H1 (cell line): Measurements from ENCODE around the gene RPS21. TPM values are rescaled to one million over a fixed set of nuclear protein-coding genes. Genes with fewer than 3 reads are reported as not detected.

ENCODE experiments used
- CTCF ChIA-PET: fragments of 300-600 bp; sonication (Branson Sonifier 250); formaldehyde crosslinking; loops from one replicate; lab custom pipeline; 2021; ENCODE audit not compliant: partially characterized antibody; lab: Charles Lee
- POLR2A ChIA-PET: fragments of 300-600 bp; sonication (Branson Sonifier 250); formaldehyde crosslinking; loops from one replicate; lab custom pipeline; 2021; ENCODE audit warnings: inconsistent platforms; ENCODE audit not compliant: partially characterized antibody; lab: Charles Lee
- DNase-seq, 2 experiments: peaks; one replicate each; pipeline versions ENCODE4 v3.0.0 to v3.0.0-alpha.2; 2010 to 2022; ENCODE audit warnings: low spot score in 2 of 2, low read depth in 1 of 2, mixed read lengths in 1 of 2
- FAIRE-seq: peaks from 2 replicates; lab custom pipeline; 2011; peaks lifted over from hg19 to GRCh38; lab: Jason Lieb, UNC
- H2AFZ ChIP-seq: 2 replicates; pipeline ENCODE4 v1.8.1; 2012; ENCODE audit warnings: low read length, inconsistent platforms
- H2AK5ac ChIP-seq: 2 replicates; pipeline ENCODE4 v1.6.1; 2013; ENCODE audit warnings: low read depth, low read length
- H2BK120ac ChIP-seq: replicated peaks from 2 replicates; pipeline ENCODE3; 2013; ENCODE audit warnings: low read depth, low read length, inconsistent platforms
- H2BK12ac ChIP-seq: 2 replicates; pipeline ENCODE4 v1.6.1; 2013; ENCODE audit warnings: low read depth, low read length
- H2BK15ac ChIP-seq: 2 replicates; pipeline ENCODE4 v1.6.1; 2013; ENCODE audit warnings: low read length
- H2BK20ac ChIP-seq: 2 replicates; pipeline ENCODE4 v1.6.1; 2013; ENCODE audit warnings: low read length
- H2BK5ac ChIP-seq: 2 replicates; pipeline ENCODE4 v1.6.1; 2013; ENCODE audit warnings: low read depth, low read length
- H3K14ac ChIP-seq: 2 replicates; pipeline ENCODE4 v1.6.1; 2013; ENCODE audit warnings: inconsistent platforms; ENCODE audit not compliant: insufficient read length
- H3K18ac ChIP-seq: 2 replicates; pipeline ENCODE4 v1.6.1; 2013; ENCODE audit warnings: low read length; ENCODE audit errors: extremely low read depth
- H3K23ac ChIP-seq: 2 replicates; pipeline ENCODE4 v1.6.1; 2013; ENCODE audit warnings: inconsistent platforms; ENCODE audit not compliant: insufficient read length
- H3K23me2 ChIP-seq: 2 replicates; pipeline ENCODE4 v1.6.1; 2013; ENCODE audit warnings: low read depth, low read length
- H3K27ac ChIP-seq: 2 replicates; pipeline ENCODE4 v1.6.1; 2011; ENCODE audit warnings: low read depth, low read length, inconsistent platforms
- H3K27me3 ChIP-seq, 4 experiments: replicated peaks in 1 of 4; 1 replicate in 1 of 4; 2 replicates in 3 of 4; pipeline versions ENCODE4 v1.6.1 to v1.8.1; 2011 to 2013; ENCODE audit warnings: low read length in 3 of 4, mild to moderate bottlenecking in 3 of 4, inconsistent platforms in 2 of 4, mixed read lengths in 2 of 4, moderate library complexity in 1 of 4; ENCODE audit not compliant: control insufficient read depth in 3 of 4, insufficient read depth in 3 of 4; ENCODE audit errors: extremely low read depth in 1 of 4
- H3K36me3 ChIP-seq, 4 experiments: 2 replicates each; pipeline versions ENCODE4 v1.6.1 to v1.8.1; 2011 to 2013; ENCODE audit warnings: mild to moderate bottlenecking in 4 of 4, low read length in 3 of 4, moderate library complexity in 2 of 4, control low read depth in 1 of 4, inconsistent platforms in 1 of 4; ENCODE audit not compliant: insufficient read depth in 4 of 4, control insufficient read depth in 2 of 4
- H3K4ac ChIP-seq: replicated peaks from 2 replicates; pipeline ENCODE3; 2013; ENCODE audit warnings: low read length, low read depth, mixed read lengths, inconsistent platforms; ENCODE audit not compliant: insufficient read length
- H3K4me1 ChIP-seq, 4 experiments: replicated peaks in 1 of 4; 1 replicate in 1 of 4; 2 replicates in 3 of 4; pipeline versions ENCODE4 v1.6.1 to v1.8.1; 2011 to 2013; ENCODE audit warnings: low read length in 3 of 4, inconsistent platforms in 2 of 4, mixed read lengths in 1 of 4; ENCODE audit not compliant: insufficient read depth in 4 of 4, control insufficient read depth in 3 of 4
- H3K4me2 ChIP-seq, 2 experiments: 2 replicates each; pipeline versions ENCODE4 v1.6.1 to v1.8.1; 2011 to 2013; ENCODE audit warnings: low read depth in 2 of 2, low read length in 2 of 2, control low read depth in 1 of 2, inconsistent platforms in 1 of 2, mild to moderate bottlenecking in 1 of 2; ENCODE audit not compliant: insufficient read depth in 1 of 2
- H3K4me3 ChIP-seq, 4 experiments: fragments of 200-600, 300-600 bp in 1 of 4; sonication (generic), shearing (Covaris generic), sonication (Bioruptor Twin) in 1 of 4; 2 replicates each; pipeline versions ENCODE4 v1.5.1 to v1.8.1; 2011 to 2016; ENCODE audit warnings: low read length in 4 of 4, low read depth in 3 of 4, control low read depth in 2 of 4, inconsistent platforms in 2 of 4, mild to moderate bottlenecking in 2 of 4, mixed read lengths in 1 of 4, moderate library complexity in 1 of 4; ENCODE audit not compliant: insufficient read depth in 2 of 4; ENCODE audit errors: extremely low read depth in 1 of 4
- H3K56ac ChIP-seq: replicated peaks from 2 replicates; pipeline ENCODE3; 2013; ENCODE audit warnings: low read depth, mild to moderate bottlenecking, mixed read lengths, low read length, inconsistent platforms; ENCODE audit not compliant: insufficient read length
- H3K79me1 ChIP-seq: 2 replicates; pipeline ENCODE4 v1.6.1; 2013; ENCODE audit warnings: low read depth, low read length, control low read depth
- H3K79me2 ChIP-seq, 2 experiments: 2 replicates each; pipeline versions ENCODE4 v1.6.1 to v1.8.1; 2012 to 2013; ENCODE audit warnings: low read length in 2 of 2, mild to moderate bottlenecking in 2 of 2, inconsistent platforms in 1 of 2; ENCODE audit not compliant: insufficient read depth in 2 of 2, control insufficient read depth in 1 of 2
- H3K9ac ChIP-seq, 4 experiments: replicated peaks in 1 of 4; 1 replicate in 1 of 4; 2 replicates in 3 of 4; pipeline versions ENCODE4 v1.6.1 to v1.8.1; 2011 to 2013; ENCODE audit warnings: low read depth in 3 of 4, low read length in 3 of 4, control low read depth in 2 of 4, mild to moderate bottlenecking in 2 of 4, moderate library complexity in 2 of 4, inconsistent platforms in 1 of 4; ENCODE audit errors: extremely low read depth in 1 of 4
- H3K9me3 ChIP-seq, 2 experiments: 2 replicates each; pipeline versions ENCODE4 v1.6.1 to v1.8.1; 2012 to 2013; ENCODE audit warnings: mild to moderate bottlenecking in 2 of 2, moderate library complexity in 2 of 2, control low read depth in 1 of 2, inconsistent platforms in 1 of 2, low read depth in 1 of 2, low read length in 1 of 2, mixed read lengths in 1 of 2; ENCODE audit not compliant: insufficient read depth in 2 of 2
- H4K20me1 ChIP-seq, 2 experiments: replicated peaks in 1 of 2; 2 replicates each; pipeline versions ENCODE3 to v1.8.1; 2011 to 2013; ENCODE audit warnings: inconsistent platforms in 2 of 2, low read length in 2 of 2, mild to moderate bottlenecking in 1 of 2; ENCODE audit not compliant: insufficient read depth in 2 of 2, control insufficient read depth in 1 of 2
- H4K5ac ChIP-seq: 2 replicates; pipeline ENCODE4 v1.6.1; 2013; ENCODE audit warnings: low read length, low read depth, mixed read lengths, inconsistent platforms; ENCODE audit not compliant: insufficient read length
- H4K8ac ChIP-seq: 2 replicates; pipeline ENCODE4 v1.8.0; 2013; ENCODE audit warnings: mild to moderate bottlenecking, moderate library complexity, low read length, inconsistent platforms; ENCODE audit not compliant: insufficient read depth; ENCODE audit errors: extremely low read depth
- H4K91ac ChIP-seq: replicated peaks from 2 replicates; pipeline ENCODE3; 2013; ENCODE audit warnings: low read length, mixed read lengths, inconsistent platforms; ENCODE audit not compliant: insufficient read length
- KDM4A ChIP-seq: IDR thresholded peaks from one replicate; pipeline ENCODE4 v1.7.1; 2012; ENCODE audit warnings: low read depth, mild to moderate bottlenecking, moderate library complexity, low read length, inconsistent platforms; ENCODE audit not compliant: severe bottlenecking
- NRF1 ChIP-seq: IDR thresholded peaks from 2 replicates; pipeline ENCODE4 v1.6.1; 2011; ENCODE audit warnings: mild to moderate bottlenecking, low read depth, low read length, improper control_type of control experiment
- RBBP5 ChIP-seq: IDR thresholded peaks from 2 replicates; pipeline ENCODE4 v1.7.1; 2012; ENCODE audit warnings: low read depth, mild to moderate bottlenecking, inconsistent platforms, low read length, moderate library complexity, borderline replicate concordance
- SIN3A ChIP-seq, 2 experiments: IDR thresholded peaks in 1 of 2; conservative IDR thresholded peaks in 1 of 2; 2 replicates each; pipeline ENCODE4 v1.6.1; 2011 to 2012; ENCODE audit warnings: low read length in 2 of 2, improper control_type of control experiment in 1 of 2, low read depth in 1 of 2, mild to moderate bottlenecking in 1 of 2
- SIX5 ChIP-seq: IDR thresholded peaks from 2 replicates; pipeline ENCODE4 v1.6.1; 2011; ENCODE audit warnings: mild to moderate bottlenecking, low read depth, low read length
- WGBS, 2 experiments: shearing (Covaris generic) in 1 of 2; methylation state at CpG; one replicate each; pipeline versions ENCODE4 v1.1.6 to v1.1.7; 2013 to 2015; ENCODE audit warnings: low lambda C conversion rate in 2 of 2, mixed read lengths in 2 of 2, inconsistent platforms in 1 of 2, low coverage in 1 of 2, missing lambda C conversion rate in 1 of 2; ENCODE audit not compliant: insufficient replicate concordance in 2 of 2, insufficient coverage in 1 of 2, insufficient read length in 1 of 2; ENCODE audit errors: extremely low coverage in 1 of 2, missing lambda C conversion rate in 1 of 2; 5-methylcytosine and 5-hydroxymethylcytosine counted together
- polyA plus RNA-seq, 7 experiments: library from polyadenylated mRNA; depleted of rRNA in 3 of 7; stranded (reverse) in 5 of 7; unstranded in 2 of 7; fragments of >200 nt in 5 of 7; fragments of 200-250 nt in 2 of 7; gene quantifications; 1 replicate in 5 of 7; 2 replicates in 1 of 7; 4 replicates in 1 of 7; pipeline versions ENCODE4 v1.2.1 to v1.2.3, GENCODE V29; 2011 to 2013; ENCODE audit warnings: missing spikeins in 2 of 7, mixed read lengths in 2 of 7
- total RNA-seq: library from RNA; stranded (reverse); fragmentation: NEBNext Ultra II Directional; extraction: Animal tissue kit (Norgen Biotek cat#: 25700); gene quantifications from 2 replicates; pipeline ENCODE4 v1.2.1, GENCODE V29; 2021

The RPS21 gene
- total and polyA plus RNA-seq, 2 of the 8 experiments (the other 6 are each of a cell fraction or from before 2014, with no cell fraction given) = 1,787 to 7,219 TPM

GRCh38 chr20:62415354-62416111 lies 28.6 kb downstream of the RPS21 start:
- H2BK120ac ChIP-seq = no peak overlapping the region
- no peaks in the 10 kb centered on the region for H3K79me2 ChIP-seq
- no peak overlapping the region for H3K4ac ChIP-seq
- TF ChIP-seq NRF1 (no peak), SIN3A (conservative IDR thresholded peaks at IDR 0.05 in 1 of 2, IDR thresholded peaks at IDR 0.05 in 1 of 2; ENCODE audit: low read depth in 1 of 2, low read length in 2 of 2) (no peak), SIX5 (no peak), RBBP5 (no peak), KDM4A (no peak)
- no peak overlapping the region for H4K8ac ChIP-seq
- H3K14ac ChIP-seq = no peak overlapping the region
- no peak overlapping the region for H3K4me3 ChIP-seq
- H2BK5ac ChIP-seq = no peak overlapping the region
- H4K91ac ChIP-seq = no peak overlapping the region
- WGBS, 2 experiments = 93% methylated on average over 22 of the region's 24 CpGs; no CpG with 5 or more reads in 1 of the 2 experiments
- no peak overlapping the region for H2AK5ac ChIP-seq
- no peaks in the 10 kb centered on the region for H4K20me1 ChIP-seq
- POLR2A ChIA-PET = interaction anchor here (2.4 kb wide), 1 partner anchor 9 kb away, joined by 15 read pairs; no protein-coding TSS in a partner anchor
- no peak overlapping the region for H3K23ac ChIP-seq
- no peak overlapping the region for H3K27ac ChIP-seq
- H3K36me3 ChIP-seq = no peaks in the 10 kb centered on the region
- no peak overlapping the region for H3K56ac ChIP-seq
- H3K9me3 ChIP-seq = no peaks in the 10 kb centered on the region
- H3K4me1 ChIP-seq = peaks cover 0 to 2% (median 0%) of the 10 kb centered on the region in 4 experiments; a peak in 1 of 7 replicates
- no peak overlapping the region for H3K9ac ChIP-seq
- no peaks in the 10 kb centered on the region for H3K79me1 ChIP-seq
- H2BK12ac ChIP-seq = no peak overlapping the region
- H3K4me2 ChIP-seq = no peak overlapping the region
- H2AFZ ChIP-seq = no peak overlapping the region
- H2BK20ac ChIP-seq = no peak overlapping the region
- no peaks in the 10 kb centered on the region for H3K27me3 ChIP-seq
- no peak overlapping the region for H2BK15ac ChIP-seq
- no peak overlapping the region for H4K5ac ChIP-seq
- CTCF ChIA-PET = interaction anchor here (1.0 to 7.1 kb wide), 9 partner anchors 11 to 84 kb away, joined by 3 to 104 read pairs (median 4); partner anchors contain the start of gene RBBP8NL
- H3K18ac ChIP-seq = no peak overlapping the region
- no peak for DNase-seq
- no peak for FAIRE-seq
- H3K23me2 ChIP-seq = no peaks in the 10 kb centered on the region
